HCT116 (cell line): ENCODE results near the gene PAX8.

Experiments used
- CTCF ChIP-seq, 3 experiments: fragments of 200-600 bp in 1 of 3; sonication (generic) in 1 of 3; IDR thresholded peaks in 2 of 3; conservative IDR thresholded peaks in 1 of 3; 2 replicates each; pipeline ENCODE4 v1.5.1; 2012 to 2017; ENCODE audit warnings: low read depth in 2 of 3, low read length in 2 of 3, antibody characterized with exemption in 1 of 3, borderline replicate concordance in 1 of 3, control low read depth in 1 of 3, mild to moderate bottlenecking in 1 of 3, mixed read lengths in 1 of 3, mixed run types in 1 of 3, moderate library complexity in 1 of 3; ENCODE audit not compliant: insufficient read depth in 1 of 3
- ELF1 ChIP-seq: IDR thresholded peaks from 2 replicates; pipeline ENCODE4 v1.6.1; 2012; ENCODE audit warnings: low read depth, borderline replicate concordance
- EZH2 ChIP-seq: fragments of 200-600 bp; sonication (generic); IDR thresholded peaks from 2 replicates; pipeline ENCODE4 v1.6.1; 2017; ENCODE audit warnings: antibody characterized with exemption, mixed run types
- EZH2phosphoT487 ChIP-seq: fragments of 200-600 bp; IDR thresholded peaks from 2 replicates; pipeline ENCODE4 v1.6.1; 2018; ENCODE audit warnings: antibody characterized with exemption, borderline replicate concordance
- MAX ChIP-seq: IDR thresholded peaks from 2 replicates; pipeline ENCODE4 v1.6.1; 2012
- POLR2A ChIP-seq: IDR thresholded peaks from 2 replicates; pipeline ENCODE4 v1.7.0; 2011; ENCODE audit warnings: borderline replicate concordance; ENCODE audit not compliant: insufficient read depth, insufficient read length; ENCODE audit errors: extremely low read depth
- REST ChIP-seq: IDR thresholded peaks from 2 replicates; pipeline ENCODE4 v1.6.1; 2012; ENCODE audit warnings: low read depth

GRCh38 chr2:113251118-113251517 lies 27.6 kb downstream of the PAX8 start:
- TF ChIP-seq CTCF (IDR thresholded peaks at IDR 0.05 in 2 of 3, conservative IDR thresholded peaks at IDR 0.05 in 1 of 3; ENCODE audit: borderline replicate concordance in 1 of 3, insufficient read depth in 1 of 3, low read depth in 2 of 3, low read length in 2 of 3) (no peak), POLR2A (no peak), ELF1 (no peak), MAX (no peak), EZH2 (no peak), EZH2phosphoT487 (no peak), REST (no peak)
